ENCODE results near the gene LY6G6F. TPM values are rescaled to one million over a fixed set of nuclear protein-coding genes. Genes with fewer than 3 reads are reported as not detected.

Gene LY6G6F
- total and polyA plus RNA-seq, 3 experiments from 2014 or later: not detected

GRCh38 chr6:31739639-31740396 is 33.2 kb downstream of the LY6G6F start, which contains the start of gene MSH5:
TSS of gene MSH5 (plus strand) at chr6:31740005. CDS start at chr6:31740467, 462 bp downstream.
- no peaks in the 10 kb centered on the region for H3K27me3 Mint-ChIP-seq
- DNase-seq: peak; percentile 91 to 97 (median 93)
- POLR2A ChIA-PET: interaction anchor here (0.6 to 2.5 kb wide), 11 partner anchors 9 to 90 kb away, joined by 3 to 12 read pairs (median 5); partner anchors contain the start of genes ABHD16A, DDAH2 and LSM2
- H3K4me1 Mint-ChIP-seq: peaks cover 46 to 62% (median 55%) of the 10 kb centered on the region in 3 donors
- Histone ChIP-seq H3K4me1 (ENCODE audit: insufficient read depth, low read length) (peaks cover 40% of the 10 kb centered on the region), H3K27me3 (ENCODE audit: insufficient read depth, low read length, poor library complexity, severe bottlenecking) (no peaks in the 10 kb centered on the region), H3K36me3 (ENCODE audit: insufficient read depth, low read length) (no peaks in the 10 kb centered on the region), H3K27ac (ENCODE audit: low read depth, low read length) (peak within 1 kb of the TSS; percentile 98), H3K4me3 (ENCODE audit: low read length) (peak within 1 kb of the TSS; percentile 84), H3K9me3 (ENCODE audit: low read length) (no peaks in the 10 kb centered on the region)
- CTCF ChIA-PET: interaction anchor here (0.6 to 7.5 kb wide), 11 partner anchors 10 to 90 kb away, joined by 3 to 42 read pairs (median 5); partner anchors contain the start of genes DDAH2, HSPA1B, LSM2 and MPIG6B
- no peaks in the 10 kb centered on the region for H3K9me3 Mint-ChIP-seq
- peak within 1 kb of the TSS; percentile 93 to 99 (median 98) for H3K4me3 Mint-ChIP-seq
- H3K36me3 Mint-ChIP-seq: peaks cover 0 to 23% (median 1%) of the 10 kb centered on the region in 3 donors
- H3K27ac Mint-ChIP-seq: peak within 1 kb of the TSS; percentile 91 to 99 (median 96)

DNA sequence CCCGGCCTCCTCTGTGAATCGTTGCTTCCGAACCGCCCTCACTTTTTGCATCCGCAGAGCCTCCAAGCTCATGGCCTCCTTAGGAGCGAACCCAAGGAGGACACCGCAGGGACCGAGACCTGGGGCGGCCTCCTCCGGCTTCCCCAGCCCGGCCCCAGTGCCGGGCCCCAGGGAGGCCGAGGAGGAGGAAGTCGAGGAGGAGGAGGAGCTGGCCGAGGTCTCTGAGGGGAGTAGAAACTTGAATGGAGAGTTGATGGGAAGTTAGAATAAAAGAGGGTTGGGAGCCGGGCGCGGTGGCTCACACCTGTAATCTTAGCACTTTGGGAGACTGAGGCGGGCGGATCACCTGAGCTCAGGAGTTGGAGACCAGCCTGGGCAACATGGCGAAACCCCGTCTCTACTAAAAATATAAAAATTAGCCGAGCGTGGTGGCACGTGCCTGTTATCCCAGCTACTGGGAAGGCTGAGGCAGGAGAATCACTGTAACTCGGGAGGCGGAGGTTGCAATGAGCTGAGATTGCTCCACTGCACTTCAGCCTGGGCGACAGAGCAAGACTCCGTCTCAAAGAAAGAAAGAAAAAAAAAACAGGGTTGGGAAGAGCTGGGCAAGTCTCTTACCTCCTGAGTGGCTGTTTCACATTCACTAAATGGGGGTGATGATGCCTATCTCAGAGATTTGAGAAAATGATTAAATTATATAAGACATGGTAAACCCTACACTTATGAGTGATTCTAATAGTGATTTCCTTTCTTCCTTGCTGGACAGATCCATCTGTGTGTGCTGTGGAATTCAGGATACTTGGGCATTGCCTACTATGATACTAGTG is 33.9 kb downstream of the LY6G6F start:
- Mint-ChIP-seq H3K27ac (peak overlapping the region; percentile 91 to 99 (median 96)), H3K9me3 (no peaks in the 10 kb centered on the region), H3K4me3 (peak overlapping the region; percentile 93 to 99 (median 98)), H3K4me1 (peaks cover 46 to 61% (median 54%) of the 10 kb centered on the region in 3 donors), H3K36me3 (peaks cover 0 to 17% (median 5%) of the 10 kb centered on the region in 3 donors), H3K27me3 (no peaks in the 10 kb centered on the region)
- no peaks in the 10 kb centered on the region for H3K36me3 ChIP-seq (ENCODE audit: insufficient read depth, low read length)
- ChIA-PET CTCF (interaction anchor here (0.7 to 7.5 kb wide), 9 partner anchors 11 to 89 kb away, joined by 3 to 42 read pairs (median 9); partner anchors contain the start of genes DDAH2, HSPA1B, LSM2 and VARS1), POLR2A (interaction anchor here (1.2 to 2.0 kb wide), 2 partner anchors 31 to 38 kb away, joined by 6 to 12 read pairs; partner anchors contain the start of gene ABHD16A)
- H3K27ac ChIP-seq (ENCODE audit: low read depth, low read length): peak overlapping the region; percentile 90
- no peaks in the 10 kb centered on the region for H3K9me3 ChIP-seq (ENCODE audit: low read length)
- peaks cover 39% of the 10 kb centered on the region for H3K4me1 ChIP-seq (ENCODE audit: insufficient read depth, low read length)
- no peaks in the 10 kb centered on the region for H3K27me3 ChIP-seq (ENCODE audit: insufficient read depth, low read length, poor library complexity, severe bottlenecking)
- peak overlapping the region; percentile 84 for H3K4me3 ChIP-seq (ENCODE audit: low read length)
- DNase-seq: no peak

DNA sequence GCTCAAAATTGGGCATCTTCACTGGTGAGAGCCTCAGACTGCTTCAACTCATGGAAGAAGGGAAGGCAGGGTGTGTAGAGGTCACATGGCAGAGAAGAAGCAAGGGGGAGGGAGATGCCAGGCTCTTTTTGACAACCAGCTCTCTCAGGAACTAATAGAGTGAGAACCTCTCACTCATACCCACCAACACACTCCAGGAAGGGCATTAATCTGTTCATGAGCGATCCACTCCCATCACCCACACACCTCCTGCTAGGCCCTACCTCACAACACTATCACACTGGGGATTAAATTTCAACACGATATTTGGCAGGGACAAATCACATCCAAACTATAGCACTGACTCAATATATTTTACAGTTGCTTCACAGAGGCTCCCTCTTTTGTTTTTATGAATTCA is 35.1 kb downstream of the LY6G6F start:
- Mint-ChIP-seq H3K4me3 (peak overlapping the region in 6 of 7 donors; percentile 48 to 99 (median 58)), H3K27me3 (no peaks in the 10 kb centered on the region), H3K27ac (peak overlapping the region in 2 of 8 donors; percentile 7 to 36), H3K36me3 (peaks cover 0 to 10% (median 4%) of the 10 kb centered on the region in 3 donors), H3K9me3 (no peaks in the 10 kb centered on the region), H3K4me1 (peaks cover 37 to 56% (median 42%) of the 10 kb centered on the region in 3 donors)
- H3K4me1 ChIP-seq (ENCODE audit: insufficient read depth, low read length): peaks cover 35% of the 10 kb centered on the region
- no peak overlapping the region for H3K4me3 ChIP-seq (ENCODE audit: low read length)
- CTCF ChIA-PET: interaction anchor here (1.1 to 7.5 kb wide), 3 partner anchors 29 to 88 kb away, joined by 3 to 42 read pairs (median 4); no protein-coding TSS in a partner anchor
- H3K9me3 ChIP-seq (ENCODE audit: low read length): no peaks in the 10 kb centered on the region
- DNase-seq: no peak
- peak overlapping the region; percentile 7 for H3K27ac ChIP-seq (ENCODE audit: low read depth, low read length)
- no peaks in the 10 kb centered on the region for H3K36me3 ChIP-seq (ENCODE audit: insufficient read depth, low read length)
- H3K27me3 ChIP-seq (ENCODE audit: insufficient read depth, low read length, poor library complexity, severe bottlenecking): no peaks in the 10 kb centered on the region
- POLR2A ChIA-PET: no interaction called here

DNA sequence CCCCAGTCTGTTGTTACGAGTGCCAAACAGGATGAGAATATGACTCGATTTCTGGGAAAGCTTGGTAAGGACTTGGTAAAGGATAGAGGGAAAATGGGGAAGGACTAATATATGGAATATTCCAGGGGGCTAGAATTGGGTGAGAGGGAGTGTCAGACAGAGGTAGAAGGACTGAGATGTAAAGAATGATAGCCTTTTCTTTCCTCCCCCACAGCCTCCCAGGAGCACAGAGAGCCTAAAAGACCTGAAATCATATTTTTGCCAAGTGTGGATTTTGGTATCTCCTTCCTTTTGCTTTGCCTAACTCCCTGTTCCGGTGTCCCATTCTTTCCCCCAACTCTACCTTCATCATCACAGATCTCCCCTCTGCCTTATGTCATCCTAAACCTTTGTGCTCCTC is 36.2 kb downstream of the LY6G6F start:
- Histone ChIP-seq H3K27me3 (ENCODE audit: insufficient read depth, low read length, poor library complexity, severe bottlenecking) (no peaks in the 10 kb centered on the region), H3K27ac (ENCODE audit: low read depth, low read length) (no peak overlapping the region), H3K36me3 (ENCODE audit: insufficient read depth, low read length) (no peaks in the 10 kb centered on the region), H3K4me3 (ENCODE audit: low read length) (no peak overlapping the region), H3K4me1 (ENCODE audit: insufficient read depth, low read length) (peaks cover 25% of the 10 kb centered on the region), H3K9me3 (ENCODE audit: low read length) (no peaks in the 10 kb centered on the region)
- Mint-ChIP-seq H3K9me3 (no peaks in the 10 kb centered on the region), H3K36me3 (peaks cover 0 to 10% (median 6%) of the 10 kb centered on the region in 3 donors), H3K4me1 (peaks cover 27 to 45% (median 32%) of the 10 kb centered on the region in 3 donors), H3K27ac (peak overlapping the region in 1 of 8 donors; percentile 1), H3K27me3 (peaks cover 0 to 1% of the 10 kb centered on the region in 2 donors), H3K4me3 (peak overlapping the region in 1 of 7 donors; percentile 48)
- CTCF ChIA-PET: no interaction called here
- POLR2A ChIA-PET: no interaction called here
- DNase-seq: no peak

- CTCF ChIA-PET: interaction anchor here (1.5 kb wide), 1 partner anchor 25 kb away, joined by 5 read pairs; no protein-coding TSS in a partner anchor
Observed at GRCh38 chr6:31744422-31744821, 37.8 kb downstream of the LY6G6F start.

GRCh38 chr6:31749301-31750036 is 42.8 kb downstream of the LY6G6F start:
- Histone ChIP-seq H3K27ac (ENCODE audit: low read depth, low read length) (no peak overlapping the region), H3K9me3 (ENCODE audit: low read length) (no peaks in the 10 kb centered on the region), H3K27me3 (ENCODE audit: insufficient read depth, low read length, poor library complexity, severe bottlenecking) (no peaks in the 10 kb centered on the region), H3K4me3 (ENCODE audit: low read length) (no peak overlapping the region), H3K4me1 (ENCODE audit: insufficient read depth, low read length) (no peaks in the 10 kb centered on the region), H3K36me3 (ENCODE audit: insufficient read depth, low read length) (no peaks in the 10 kb centered on the region)
- Mint-ChIP-seq H3K27me3 (peaks cover 0 to 1% of the 10 kb centered on the region in 2 donors), H3K36me3 (peaks cover 0 to 8% (median 2%) of the 10 kb centered on the region in 3 donors), H3K9me3 (no peaks in the 10 kb centered on the region), H3K27ac (no peak overlapping the region), H3K4me1 (peaks cover 0 to 5% (median 0%) of the 10 kb centered on the region in 3 donors), H3K4me3 (no peak overlapping the region)
- ChIA-PET POLR2A (no interaction called here), CTCF (no interaction called here)
- DNase-seq: no peak

More at GRCh38 chr6:31744422-31744821, 37.8 kb downstream of the LY6G6F start:
- Histone ChIP-seq H3K27me3 (ENCODE audit: insufficient read depth, low read length, poor library complexity, severe bottlenecking) (no peaks in the 10 kb centered on the region), H3K4me3 (ENCODE audit: low read length) (no peak overlapping the region), H3K27ac (ENCODE audit: low read depth, low read length) (peak overlapping the region; percentile 28), H3K9me3 (ENCODE audit: low read length) (no peaks in the 10 kb centered on the region), H3K36me3 (ENCODE audit: insufficient read depth, low read length) (no peaks in the 10 kb centered on the region), H3K4me1 (ENCODE audit: insufficient read depth, low read length) (peaks cover 10% of the 10 kb centered on the region)
- peak overlapping the region in 1 of 7 donors; percentile 67 for H3K4me3 Mint-ChIP-seq
- peaks cover 0 to 1% of the 10 kb centered on the region in 2 donors for H3K27me3 Mint-ChIP-seq
- H3K4me1 Mint-ChIP-seq: peaks cover 11 to 30% (median 16%) of the 10 kb centered on the region in 3 donors
- no peaks in the 10 kb centered on the region for H3K9me3 Mint-ChIP-seq
- H3K27ac Mint-ChIP-seq: no peak overlapping the region
- DNase-seq: no peak
- H3K36me3 Mint-ChIP-seq: peaks cover 0 to 10% (median 6%) of the 10 kb centered on the region in 3 donors
- POLR2A ChIA-PET: no interaction called here

- Histone ChIP-seq H3K4me1 (ENCODE audit: insufficient read depth, low read length) (no peaks in the 10 kb centered on the region), H3K9me3 (ENCODE audit: low read length) (no peaks in the 10 kb centered on the region), H3K36me3 (ENCODE audit: insufficient read depth, low read length) (no peaks in the 10 kb centered on the region), H3K27me3 (ENCODE audit: insufficient read depth, low read length, poor library complexity, severe bottlenecking) (no peaks in the 10 kb centered on the region), H3K27ac (ENCODE audit: low read depth, low read length) (no peak overlapping the region), H3K4me3 (ENCODE audit: low read length) (no peak overlapping the region)
- H3K4me3 Mint-ChIP-seq: no peak overlapping the region
- H3K4me1 Mint-ChIP-seq: no peaks in the 10 kb centered on the region
- POLR2A ChIA-PET: no interaction called here
- H3K36me3 Mint-ChIP-seq: peaks cover 0 to 4% (median under 1%) of the 10 kb centered on the region in 3 donors
- H3K27me3 Mint-ChIP-seq: peaks cover 0 to 1% of the 10 kb centered on the region in 2 donors
- CTCF ChIA-PET: no interaction called here
- peak overlapping the region in 1 of 8 donors; percentile 38 for H3K27ac Mint-ChIP-seq
- H3K9me3 Mint-ChIP-seq: no peaks in the 10 kb centered on the region
- no peak for DNase-seq
Observed at GRCh38 chr6:31750411-31751022, 43.9 kb downstream of the LY6G6F start.
